Transverse colon (tissue), 4 donors: ENCODE results near the gene IFT88. TPM values are rescaled to one million over a fixed set of nuclear protein-coding genes. Genes with fewer than 3 reads are reported as not detected.

Experiments used
- DNase-seq: peaks from one replicate; pipeline ENCODE4 v3.0.0-alpha.2; 2019
- H3K27ac ChIP-seq, 4 donors: fragments of 200-600 bp; sonication (generic); 2 replicates each; pipeline ENCODE4 v1.5.1; 2016 to 2018; ENCODE audit warnings: inconsistent platforms in 4 of 4
- H3K27me3 ChIP-seq: fragments of 200-600 bp; sonication (generic); 2 replicates; pipeline ENCODE4 v1.5.1; 2017; ENCODE audit warnings: inconsistent platforms
- H3K36me3 ChIP-seq, 4 donors: fragments of 200-600 bp; sonication (generic); 2 replicates each; pipeline ENCODE4 v1.5.1; 2017 to 2019; ENCODE audit warnings: inconsistent platforms in 4 of 4
- H3K4me1 ChIP-seq, 4 donors: fragments of 200-600 bp; sonication (generic); 2 replicates each; pipeline ENCODE4 v1.5.1; 2017 to 2020; ENCODE audit warnings: inconsistent platforms in 4 of 4
- H3K4me3 ChIP-seq, 4 donors: fragments of 200-600 bp; sonication (generic); 1 replicate in 1 of 4; 2 replicates in 3 of 4; pipeline versions ENCODE4 v1.5.1 to v1.6.1; 2017 to 2019; ENCODE audit warnings: inconsistent platforms in 4 of 4
- H3K9me3 ChIP-seq, 2 donors: fragments of 200-600 bp; sonication (generic); 2 replicates each; pipeline ENCODE4 v1.5.1; 2017 to 2019; ENCODE audit warnings: inconsistent platforms in 2 of 2
- EP300 ChIP-seq: sonication (generic); formaldehyde crosslinking; IDR thresholded peaks from one replicate; pipeline ENCODE4 v1.6.1; 2017; ENCODE audit warnings: antibody characterized with exemption, low read depth
- POLR2A ChIP-seq: fragments of 450-650 bp; IDR thresholded peaks from one replicate; pipeline ENCODE4 v1.6.1; 2016; ENCODE audit warnings: antibody characterized with exemption, mild to moderate bottlenecking, moderate library complexity
- POLR2AphosphoS5 ChIP-seq, 3 donors: sonication (generic); formaldehyde crosslinking; IDR thresholded peaks; one replicate each; pipeline ENCODE4 v1.6.1; 2016; ENCODE audit warnings: antibody characterized with exemption in 3 of 3
- WGBS, 2 donors: methylation state at CpG; one replicate each; pipeline ENCODE4 v1.1.5; 2018; ENCODE audit warnings: low coverage in 1 of 2; 5-methylcytosine and 5-hydroxymethylcytosine counted together
- in situ Hi-C, 4 donors: fragments of 200-750 bp; cut with MboI; loops; one replicate each; pipeline versions ENCODE4 v1.15.0 to v1.15.1; 2017; ENCODE audit warnings: low sequenced_read_pairs in 3 of 4, low pct_ligation_motif_present in 1 of 4, low pct_unique_long_range_greater_than_20kb in 1 of 4
- intact Hi-C: fragments of 100-400 bp; cut with DNase I; formaldehyde crosslinking; loops from one replicate; pipeline ENCODE4 v1.15.1; 2023; ENCODE audit warnings: low total_unique reads
- total RNA-seq, 4 donors: library from RNA; depleted of rRNA; stranded (reverse); fragments of >200 nt; gene quantifications; one replicate each; pipeline ENCODE4 v1.1.0, GENCODE V29; 2016
- TF ChIP-seq, protein P1 (sequence below), 5 experiments: fragments of 200-600 bp in 3 of 5; fragments of 450-650 bp in 2 of 5; sonication (generic) in 3 of 5; IDR thresholded peaks; 1 replicate in 2 of 5; 2 replicates in 3 of 5; pipeline ENCODE4 v1.5.1; 2016 to 2017; ENCODE audit warnings: antibody characterized with exemption in 5 of 5, inconsistent platforms in 3 of 5, mild to moderate bottlenecking in 2 of 5, moderate library complexity in 1 of 5

Gene IFT88
- total RNA-seq, 4 donors from 2014 or later = 3.4 to 22.9 (median 16.6) TPM

DNA sequence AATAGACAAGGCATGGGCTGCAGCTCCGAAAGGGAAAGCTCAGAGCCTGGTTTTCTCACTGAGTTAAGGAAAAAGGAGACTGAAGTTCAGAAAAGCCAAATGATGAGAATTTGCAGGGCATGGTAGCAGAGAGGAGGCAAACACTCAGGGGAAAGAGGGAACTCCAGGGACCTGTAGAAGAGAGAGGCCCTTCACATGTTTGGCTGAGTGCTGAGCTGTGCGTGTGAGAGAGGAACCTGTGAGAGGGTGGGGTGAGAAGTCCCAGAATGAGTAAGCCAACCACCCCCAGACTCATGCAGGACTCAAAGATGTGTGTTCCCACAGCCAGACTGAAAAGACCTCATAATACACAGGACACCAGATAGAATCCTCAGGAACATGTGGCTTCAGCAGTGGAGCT, 38.5 kb upstream of the IFT88 start:
- TF ChIP-seq POLR2A = no peak
- TF ChIP-seq EP300 = no peak
- TF ChIP-seq POLR2AphosphoS5 (IDR thresholded peaks at IDR 0.05) = no peak
- TF ChIP-seq, protein P1, sequence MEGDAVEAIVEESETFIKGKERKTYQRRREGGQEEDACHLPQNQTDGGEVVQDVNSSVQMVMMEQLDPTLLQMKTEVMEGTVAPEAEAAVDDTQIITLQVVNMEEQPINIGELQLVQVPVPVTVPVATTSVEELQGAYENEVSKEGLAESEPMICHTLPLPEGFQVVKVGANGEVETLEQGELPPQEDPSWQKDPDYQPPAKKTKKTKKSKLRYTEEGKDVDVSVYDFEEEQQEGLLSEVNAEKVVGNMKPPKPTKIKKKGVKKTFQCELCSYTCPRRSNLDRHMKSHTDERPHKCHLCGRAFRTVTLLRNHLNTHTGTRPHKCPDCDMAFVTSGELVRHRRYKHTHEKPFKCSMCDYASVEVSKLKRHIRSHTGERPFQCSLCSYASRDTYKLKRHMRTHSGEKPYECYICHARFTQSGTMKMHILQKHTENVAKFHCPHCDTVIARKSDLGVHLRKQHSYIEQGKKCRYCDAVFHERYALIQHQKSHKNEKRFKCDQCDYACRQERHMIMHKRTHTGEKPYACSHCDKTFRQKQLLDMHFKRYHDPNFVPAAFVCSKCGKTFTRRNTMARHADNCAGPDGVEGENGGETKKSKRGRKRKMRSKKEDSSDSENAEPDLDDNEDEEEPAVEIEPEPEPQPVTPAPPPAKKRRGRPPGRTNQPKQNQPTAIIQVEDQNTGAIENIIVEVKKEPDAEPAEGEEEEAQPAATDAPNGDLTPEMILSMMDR (IDR thresholded peaks at IDR 0.05) = no peak
- H3K36me3 ChIP-seq = no peaks in the 10 kb centered on the region
- no peaks in the 10 kb centered on the region for H3K9me3 ChIP-seq
- H3K27ac ChIP-seq = no peak overlapping the region
- H3K4me1 ChIP-seq = peaks cover 7 to 23% (median 18%) of the 10 kb centered on the region in 4 donors
- DNase-seq = no peak
- H3K4me3 ChIP-seq = no peak overlapping the region
- WGBS, 2 donors = 75 to 78% methylated on average over 1 to 2 of the region's 2 CpGs
- intact Hi-C loops (no loop called here), in situ Hi-C loops (no loop called here)
- H3K27me3 ChIP-seq = no peaks in the 10 kb centered on the region

DNA sequence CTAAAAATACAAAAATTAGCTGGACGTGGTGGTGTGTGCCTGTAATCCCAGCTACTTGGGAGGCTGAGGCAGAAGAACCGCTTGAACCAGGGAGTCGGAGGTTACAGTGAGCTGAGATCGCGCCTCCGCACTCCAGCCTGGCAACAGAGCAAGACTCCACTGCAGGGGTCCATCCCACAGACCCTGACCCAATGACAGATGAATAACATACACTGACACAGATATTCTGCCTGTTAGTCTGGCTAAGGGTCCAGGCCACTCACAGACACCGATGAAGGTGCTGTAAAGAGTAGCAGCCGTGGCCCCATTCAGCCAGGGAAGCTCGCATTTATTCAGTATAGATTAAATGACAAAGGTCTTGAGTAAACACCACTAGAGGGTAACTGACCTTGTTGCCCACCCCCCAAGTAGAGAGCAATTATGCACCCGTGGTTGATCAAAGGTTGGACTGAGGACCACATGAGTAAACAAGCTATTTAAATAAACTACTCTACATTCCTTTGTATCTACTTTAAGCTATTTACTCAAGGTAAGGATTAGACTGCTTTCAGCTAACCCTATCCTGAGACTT, 32.8 kb upstream of the IFT88 start:
- no peak for TF ChIP-seq EP300
- no peak for TF ChIP-seq POLR2A
- TF ChIP-seq POLR2AphosphoS5 (IDR thresholded peaks at IDR 0.05) = no peak
- TF ChIP-seq, protein P1 (IDR thresholded peaks at IDR 0.05) = no peak
- DNase-seq = no peak
- no peak overlapping the region for H3K4me3 ChIP-seq
- H3K36me3 ChIP-seq = no peaks in the 10 kb centered on the region
- 80 to 90% methylated on average over 7 to 10 of the region's 10 CpGs for WGBS, 2 donors
- H3K27me3 ChIP-seq = no peaks in the 10 kb centered on the region
- intact Hi-C loops (no loop called here), in situ Hi-C loops (no loop called here)
- no peak overlapping the region for H3K27ac ChIP-seq
- H3K9me3 ChIP-seq = peaks cover 6 to 11% of the 10 kb centered on the region in 2 donors
- no peaks in the 10 kb centered on the region for H3K4me1 ChIP-seq

DNA sequence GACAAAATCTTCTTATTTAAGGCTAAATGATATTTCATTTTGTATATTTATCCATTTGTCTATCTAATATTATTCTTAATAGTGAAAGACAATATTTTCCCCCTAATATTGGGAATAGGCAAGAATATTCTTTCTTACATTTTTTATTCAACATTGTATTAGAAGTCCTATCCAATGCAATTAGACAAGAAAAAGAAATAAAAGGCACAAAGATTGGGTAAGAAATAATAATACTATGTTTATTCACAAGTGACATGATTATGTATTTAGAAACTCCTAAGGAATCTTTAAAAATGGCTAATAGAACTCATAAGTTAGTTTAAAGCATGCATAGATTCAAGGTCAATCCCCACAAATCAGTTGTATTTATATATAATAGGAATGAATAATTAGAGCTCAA, 30.0 kb upstream of the IFT88 start:
- H3K4me3 ChIP-seq = no peak overlapping the region
- H3K27ac ChIP-seq = no peak overlapping the region
- H3K36me3 ChIP-seq = no peaks in the 10 kb centered on the region
- DNase-seq = no peak
- H3K4me1 ChIP-seq = no peaks in the 10 kb centered on the region
- peaks cover 6 to 11% of the 10 kb centered on the region in 2 donors for H3K9me3 ChIP-seq
- in situ Hi-C loops = no loop called here
- intact Hi-C loops = no loop called here
- H3K27me3 ChIP-seq = no peaks in the 10 kb centered on the region
- TF ChIP-seq POLR2A = no peak
- TF ChIP-seq, protein P1 (IDR thresholded peaks at IDR 0.05) = no peak

DNA sequence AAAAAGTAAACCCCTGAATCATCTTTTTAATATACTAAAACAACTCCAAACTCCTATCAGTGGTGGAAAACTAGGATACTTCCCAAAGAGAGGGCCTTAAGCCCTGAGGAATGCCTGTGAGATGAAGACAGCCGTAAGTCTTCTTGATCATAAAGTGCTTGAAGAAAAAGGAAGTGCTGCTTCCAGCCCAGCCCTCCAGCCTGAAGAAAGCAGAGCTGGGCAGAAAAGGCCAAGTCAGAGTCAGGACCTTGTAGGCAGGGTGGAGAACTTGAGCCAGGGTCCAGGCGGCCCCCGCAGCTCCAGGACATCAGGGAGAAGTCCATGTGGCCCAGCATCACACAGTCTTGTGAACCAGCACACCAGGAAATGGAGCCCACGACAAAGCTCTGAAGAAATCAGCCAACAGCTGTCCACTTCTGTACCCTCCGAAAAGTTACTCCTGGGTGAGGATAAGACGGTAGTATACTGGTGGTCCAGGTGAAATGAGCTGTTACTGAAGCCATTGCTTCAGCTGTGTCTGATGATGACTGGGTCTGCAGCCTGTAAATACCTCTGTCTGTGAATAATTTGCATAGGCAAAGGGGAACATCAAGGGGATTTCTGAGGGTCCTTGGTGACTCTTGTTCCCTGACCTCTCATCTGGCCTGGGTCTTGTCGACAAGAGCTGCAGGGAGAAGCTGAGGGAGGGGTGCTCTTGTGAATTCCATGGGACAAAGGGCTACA, 22.6 kb upstream of the IFT88 start:
- WGBS, 2 donors = 64 to 70% methylated on average over 1 to 7 of the region's 7 CpGs
- Histone ChIP-seq H3K27ac (no peak overlapping the region), H3K36me3 (no peaks in the 10 kb centered on the region), H3K4me1 (peaks cover 4 to 47% (median 18%) of the 10 kb centered on the region in 4 donors), H3K9me3 (no peaks in the 10 kb centered on the region), H3K4me3 (no peak overlapping the region), H3K27me3 (no peaks in the 10 kb centered on the region)
- in situ Hi-C loops (no loop called here), intact Hi-C loops (no loop called here)
- DNase-seq = no peak
- TF ChIP-seq, protein P1 (IDR thresholded peaks at IDR 0.05) = no peak
- TF ChIP-seq EP300 (no peak), POLR2A (no peak), POLR2AphosphoS5 (IDR thresholded peaks at IDR 0.05) (no peak)
